Tibial artery (tissue), 4 donors: ENCODE results near the gene KLK6.

Experiments
- DNase-seq, 2 donors: peaks; one replicate each; pipeline ENCODE4 v3.0.0-alpha.2; 2019
- H3K27ac ChIP-seq, 2 donors: fragments of 200-600 bp; sonication (generic) in 1 of 2; 1 replicate in 1 of 2; 2 replicates in 1 of 2; pipeline ENCODE4 v1.5.1; 2018 to 2019; ENCODE audit warnings: mild to moderate bottlenecking in 1 of 2
- H3K27me3 ChIP-seq, 2 donors: fragments of 200-600 bp; sonication (generic) in 1 of 2; one replicate each; pipeline versions ENCODE4 v1.5.1 to v1.6.0; 2016 to 2019
- H3K36me3 ChIP-seq, 3 donors: fragments of 200-600 bp; sonication (generic) in 2 of 3; one replicate each; pipeline ENCODE4 v1.5.1; 2016 to 2019; ENCODE audit warnings: mild to moderate bottlenecking in 2 of 3
- H3K4me1 ChIP-seq, 4 donors: fragments of 200-600 bp; sonication (generic) in 2 of 4; 1 replicate in 3 of 4; 2 replicates in 1 of 4; pipeline ENCODE4 v1.5.1; 2016 to 2019
- H3K4me3 ChIP-seq, 2 donors: fragments of 200-600 bp; sonication (generic) in 1 of 2; 1 replicate in 1 of 2; 2 replicates in 1 of 2; pipeline ENCODE4 v1.5.1; 2018 to 2019; ENCODE audit warnings: mild to moderate bottlenecking in 2 of 2
- H3K9me3 ChIP-seq, 3 donors: fragments of 200-600 bp; sonication (generic) in 1 of 3; one replicate each; pipeline ENCODE4 v1.5.1; 2016 to 2019
- intact Hi-C: fragments of 100-400 bp; cut with DNase I; formaldehyde crosslinking; loops from one replicate; pipeline ENCODE4 v1.15.0; 2023; ENCODE audit warnings: low total_unique reads
- TF ChIP-seq, protein P1 (sequence below), 2 experiments: fragments of 200-600 bp in 1 of 2; fragments of 450-650 bp in 1 of 2; IDR thresholded peaks; one replicate each; pipeline ENCODE4 v1.5.1; 2017 to 2019; ENCODE audit warnings: antibody characterized with exemption in 2 of 2, mild to moderate bottlenecking in 1 of 2, moderate library complexity in 1 of 2

The KLK6 gene

GRCh38 chr19:50924586-50924985, 44.8 kb downstream of the KLK6 start:
- TF ChIP-seq, protein P1, sequence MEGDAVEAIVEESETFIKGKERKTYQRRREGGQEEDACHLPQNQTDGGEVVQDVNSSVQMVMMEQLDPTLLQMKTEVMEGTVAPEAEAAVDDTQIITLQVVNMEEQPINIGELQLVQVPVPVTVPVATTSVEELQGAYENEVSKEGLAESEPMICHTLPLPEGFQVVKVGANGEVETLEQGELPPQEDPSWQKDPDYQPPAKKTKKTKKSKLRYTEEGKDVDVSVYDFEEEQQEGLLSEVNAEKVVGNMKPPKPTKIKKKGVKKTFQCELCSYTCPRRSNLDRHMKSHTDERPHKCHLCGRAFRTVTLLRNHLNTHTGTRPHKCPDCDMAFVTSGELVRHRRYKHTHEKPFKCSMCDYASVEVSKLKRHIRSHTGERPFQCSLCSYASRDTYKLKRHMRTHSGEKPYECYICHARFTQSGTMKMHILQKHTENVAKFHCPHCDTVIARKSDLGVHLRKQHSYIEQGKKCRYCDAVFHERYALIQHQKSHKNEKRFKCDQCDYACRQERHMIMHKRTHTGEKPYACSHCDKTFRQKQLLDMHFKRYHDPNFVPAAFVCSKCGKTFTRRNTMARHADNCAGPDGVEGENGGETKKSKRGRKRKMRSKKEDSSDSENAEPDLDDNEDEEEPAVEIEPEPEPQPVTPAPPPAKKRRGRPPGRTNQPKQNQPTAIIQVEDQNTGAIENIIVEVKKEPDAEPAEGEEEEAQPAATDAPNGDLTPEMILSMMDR (IDR thresholded peaks at IDR 0.05): no peak
- Histone ChIP-seq H3K27ac (no peak overlapping the region), H3K36me3 (no peaks in the 10 kb centered on the region), H3K9me3 (no peaks in the 10 kb centered on the region), H3K4me1 (peaks cover 0 to 3% (median 0%) of the 10 kb centered on the region in 4 donors), H3K27me3 (peaks cover 0 to 22% of the 10 kb centered on the region in 2 donors), H3K4me3 (no peak overlapping the region)
- intact Hi-C loops: no loop called here
- DNase-seq: no peak

GRCh38 chr19:50922317-50922853, 47.0 kb downstream of the KLK6 start:
- TF ChIP-seq, protein P1 (IDR thresholded peaks at IDR 0.05): peak; percentile 45 to 59
- H3K4me1 ChIP-seq: peaks cover 0 to 3% (median 0%) of the 10 kb centered on the region in 4 donors
- H3K4me3 ChIP-seq: no peak overlapping the region
- peaks cover 0 to 17% of the 10 kb centered on the region in 2 donors for H3K27me3 ChIP-seq
- no peaks in the 10 kb centered on the region for H3K36me3 ChIP-seq
- DNase-seq: peak; percentile 28 to 68
- no peaks in the 10 kb centered on the region for H3K9me3 ChIP-seq
- no peak overlapping the region for H3K27ac ChIP-seq
- intact Hi-C loops: no loop called here

DNA sequence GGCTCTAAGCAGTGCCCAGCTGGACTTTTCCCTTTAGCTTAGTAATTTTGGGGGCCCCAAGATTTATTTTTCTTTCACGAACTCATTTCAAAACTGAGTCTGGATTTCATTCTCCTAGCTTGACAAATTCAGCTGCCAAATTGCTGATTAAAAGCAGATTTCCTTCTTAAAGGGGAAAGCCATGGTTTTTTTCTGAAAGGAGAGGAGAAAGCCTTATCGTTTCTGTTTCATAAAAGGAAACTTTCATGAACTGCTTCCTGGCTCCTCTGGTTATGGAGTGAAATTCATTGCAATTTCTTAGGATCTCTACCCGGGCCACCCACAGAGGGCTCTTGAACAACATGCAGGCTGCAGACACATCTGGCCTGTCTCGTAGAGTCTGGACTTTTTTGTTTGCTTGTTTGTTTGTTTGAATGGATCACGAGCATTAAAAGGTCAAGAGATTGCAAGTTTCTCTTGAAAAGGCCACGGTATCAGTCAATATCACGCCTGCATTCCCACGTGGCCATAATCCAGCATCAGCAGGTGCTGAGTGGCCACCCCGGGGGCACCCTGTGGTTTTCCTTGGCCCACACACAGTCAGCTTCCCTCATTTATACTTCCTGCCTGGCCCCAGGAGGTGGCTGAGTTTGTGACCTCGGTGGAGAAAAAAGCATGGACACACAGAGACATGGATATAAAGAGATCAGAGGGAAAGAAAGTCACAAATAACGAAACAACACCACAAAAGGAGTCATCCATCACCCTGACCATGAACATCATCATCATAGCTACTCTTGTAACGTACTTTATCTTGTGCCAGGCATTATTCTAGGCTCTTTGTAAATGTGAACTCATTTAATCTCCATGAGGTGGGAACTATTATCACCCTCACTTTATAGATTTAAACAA, 47.7 kb downstream of the KLK6 start:
- TF ChIP-seq, protein P1 (IDR thresholded peaks at IDR 0.05): no peak
- intact Hi-C loops: no loop called here

DNA sequence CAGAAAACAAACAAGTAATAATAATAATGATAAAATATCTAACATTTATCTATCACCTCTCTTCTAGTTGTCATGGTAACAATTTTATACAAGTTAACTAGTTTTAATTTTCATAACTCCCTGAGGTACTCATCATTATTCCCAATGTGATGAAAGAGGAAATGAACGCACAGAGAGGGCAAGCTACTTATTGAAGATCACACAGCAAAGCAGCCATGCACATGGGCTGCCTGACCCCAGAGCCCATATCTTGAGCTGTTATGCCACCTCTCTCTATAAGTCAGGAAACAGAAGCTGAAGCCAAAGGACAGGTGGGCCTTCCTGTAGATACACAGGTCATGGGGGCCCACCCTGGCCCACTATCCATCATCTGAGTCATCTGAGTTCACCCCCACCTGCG, 53.3 kb downstream of the KLK6 start:
- Histone ChIP-seq H3K9me3 (no peaks in the 10 kb centered on the region), H3K4me3 (no peak overlapping the region), H3K27me3 (peaks cover 0 to 32% of the 10 kb centered on the region in 2 donors), H3K4me1 (no peaks in the 10 kb centered on the region), H3K27ac (no peak overlapping the region), H3K36me3 (no peaks in the 10 kb centered on the region)
- TF ChIP-seq, protein P1 (IDR thresholded peaks at IDR 0.05): no peak
- intact Hi-C loops: no loop called here
- DNase-seq: no peak

More for the DNA sequence above, 47.7 kb downstream of the KLK6 start:
- H3K27ac ChIP-seq: no peak overlapping the region
- H3K36me3 ChIP-seq: no peaks in the 10 kb centered on the region
- H3K27me3 ChIP-seq: peaks cover 0 to 17% of the 10 kb centered on the region in 2 donors
- H3K4me1 ChIP-seq: peaks cover 0 to 3% (median 0%) of the 10 kb centered on the region in 4 donors
- no peaks in the 10 kb centered on the region for H3K9me3 ChIP-seq
- no peak overlapping the region for H3K4me3 ChIP-seq
- DNase-seq: peak in 1 of 2 donors; percentile 31

- H3K4me1 ChIP-seq: peaks cover 0 to 9% (median 0%) of the 10 kb centered on the region in 4 donors
- peaks cover 0 to 59% of the 10 kb centered on the region in 2 donors for H3K27me3 ChIP-seq
- H3K36me3 ChIP-seq: no peaks in the 10 kb centered on the region
- H3K4me3 ChIP-seq: no peak overlapping the region
- TF ChIP-seq, protein P1 (IDR thresholded peaks at IDR 0.05): no peak
- DNase-seq: no peak
- H3K9me3 ChIP-seq: no peaks in the 10 kb centered on the region
- H3K27ac ChIP-seq: no peak overlapping the region
- intact Hi-C loops: no loop called here
Observed at GRCh38 chr19:50912727-50913716, 56.4 kb downstream of the KLK6 start.
